NCI-H2081 treated with DMSO at 0.1 percent for 48 hours (cell line): ENCODE measurements around the gene ASB12.
"Not testable (repeated sequence)": the region's sequence is repeated elsewhere in the genome, so short reads cannot be mapped to it uniquely, and the experiment has no call there.

ENCODE experiments used
- DNase-seq: peaks from one replicate; lab custom pipeline; 2025; lab: John Stamatoyannopoulos, UW

The ASB12 gene

GRCh38 chrX:64230123-64230970, at the start of gene ASB12:
Gene ASB12 (minus strand): TSS chrX:64230607. CDS start chrX:64225650, 4,957 bp downstream.
- no peak for DNase-seq

GRCh38 chrX:64265265-64265664, 34.9 kb upstream of the ASB12 start:
- no peak for DNase-seq

GRCh38 chrX:64229154-64229553, 1.3 kb downstream of the ASB12 start:
- no peak for DNase-seq

GRCh38 chrX:64218023-64218422, 12.4 kb downstream of the ASB12 start:
- no peak for DNase-seq

GRCh38 chrX:64213989-64214388, 16.4 kb downstream of the ASB12 start:
- not testable (repeated sequence) for DNase-seq

- DNase-seq: no peak
Observed at GRCh38 chrX:64206556-64207162, 23.7 kb downstream of the ASB12 start.

- peak; percentile 55 for DNase-seq
Observed at GRCh38 chrX:64205735-64206501, 24.5 kb downstream of the ASB12 start.

- DNase-seq: no peak
Observed at GRCh38 chrX:64205441-64205734, 25.0 kb downstream of the ASB12 start, which contains the start of gene AMER1. Gene AMER1 (minus strand): TSS chrX:64205708. CDS start chrX:64193286, 12,422 bp downstream.

- no peak for DNase-seq
Observed at GRCh38 chrX:64204701-64205440, 25.5 kb downstream of the ASB12 start.

GRCh38 chrX:64204252-64204651, 26.2 kb downstream of the ASB12 start:
- no peak for DNase-seq

- no peak for DNase-seq
Observed at GRCh38 chrX:64202808-64203325, 27.5 kb downstream of the ASB12 start.

- DNase-seq: no peak
Observed at GRCh38 chrX:64198036-64198435, 32.4 kb downstream of the ASB12 start.

GRCh38 chrX:64196606-64197005, 33.8 kb downstream of the ASB12 start:
- no peak for DNase-seq

GRCh38 chrX:64195862-64196261, 34.5 kb downstream of the ASB12 start:
- no peak for DNase-seq

GRCh38 chrX:64192673-64193072, 37.7 kb downstream of the ASB12 start:
- DNase-seq: no peak

- no peak for DNase-seq
Observed at GRCh38 chrX:64192040-64192439, 38.4 kb downstream of the ASB12 start.

GRCh38 chrX:64191281-64192010, 39.0 kb downstream of the ASB12 start:
- DNase-seq: no peak

GRCh38 chrX:64190136-64190740, 40.2 kb downstream of the ASB12 start:
- no peak for DNase-seq

- no peak for DNase-seq
Observed at GRCh38 chrX:64188901-64189300, 41.5 kb downstream of the ASB12 start.

- no peak for DNase-seq
Observed at GRCh38 chrX:64187762-64188150, 42.7 kb downstream of the ASB12 start.
